Stomach (tissue), 9 donors: Measurements from ENCODE around the gene FITM1. TPM values are rescaled to one million over a fixed set of nuclear protein-coding genes. Genes with fewer than 3 reads are reported as not detected.

Source experiments
- DNase-seq, 2 donors: peaks; one replicate each; pipeline versions ENCODE4 v3.0.0 to v3.0.0-alpha.2; 2013 to 2019
- H3K27ac ChIP-seq, 5 donors: fragments of 200-600 bp in 4 of 5; sonication (generic) in 4 of 5; one replicate each; pipeline ENCODE4 v1.5.1; 2013 to 2019; ENCODE audit warnings: mild to moderate bottlenecking in 1 of 5, moderate library complexity in 1 of 5
- H3K27me3 ChIP-seq, 3 donors: fragments of 200-600 bp; sonication (generic); one replicate each; pipeline ENCODE4 v1.5.1; 2017 to 2019; ENCODE audit warnings: mixed run types in 1 of 3
- H3K36me3 ChIP-seq, 4 donors: fragments of 200-600 bp; sonication (generic); 1 replicate in 3 of 4; 2 replicates in 1 of 4; pipeline ENCODE4 v1.5.1; 2016 to 2019
- H3K4me1 ChIP-seq, 4 donors: fragments of 200-600 bp; sonication (generic); one replicate each; pipeline ENCODE4 v1.5.1; 2016 to 2019
- H3K4me3 ChIP-seq, 4 donors: fragments of 200-600 bp; sonication (generic) in 3 of 4; one replicate each; pipeline ENCODE4 v1.5.1; 2016 to 2019; ENCODE audit warnings: mild to moderate bottlenecking in 1 of 4
- H3K9me3 ChIP-seq, 4 donors: fragments of 200-600 bp; sonication (generic); one replicate each; pipeline ENCODE4 v1.5.1; 2016 to 2019
- EP300 ChIP-seq: sonication (generic); formaldehyde crosslinking; IDR thresholded peaks from one replicate; pipeline ENCODE4 v1.6.1; 2017; ENCODE audit warnings: antibody characterized with exemption
- POLR2A ChIP-seq, 4 donors: fragments of 450-650 bp; IDR thresholded peaks; one replicate each; pipeline ENCODE4 v1.6.1; 2016; ENCODE audit warnings: antibody characterized with exemption in 4 of 4, control low read depth in 2 of 4, mild to moderate bottlenecking in 1 of 4, moderate library complexity in 1 of 4
- POLR2AphosphoS5 ChIP-seq, 3 donors: sonication (generic); formaldehyde crosslinking; IDR thresholded peaks; one replicate each; pipeline ENCODE4 v1.6.1; 2016; ENCODE audit warnings: antibody characterized with exemption in 3 of 3
- WGBS, 5 donors: extraction: QIAGEN DNeasy Blood & Tissue Kit in 3 of 5; methylation state at CpG; one replicate each; pipeline versions ENCODE4 v1.1.5 to v1.1.7; 2013 to 2018; 5-methylcytosine and 5-hydroxymethylcytosine counted together
- intact Hi-C: fragments of 100-400 bp; cut with DNase I; formaldehyde crosslinking; loops from one replicate; pipeline ENCODE4 v1.15.1; 2023; ENCODE audit warnings: low total_unique reads
- polyA plus RNA-seq, 3 donors: library from polyadenylated mRNA; stranded (reverse); fragments of 200-250 nt; gene quantifications; one replicate each; pipeline ENCODE4 v1.2.3, GENCODE V29; 2013
- total RNA-seq, 5 donors: library from RNA; depleted of rRNA; stranded (reverse); fragments of >200 nt; gene quantifications; one replicate each; pipeline versions ENCODE4 v1.1.0 to v1.2.3, GENCODE V29; 2014 to 2016
- TF ChIP-seq, protein P1 (sequence below), 7 experiments: fragments of 450-650 bp in 4 of 7; fragments of 200-600 bp in 3 of 7; sonication (generic) in 3 of 7; IDR thresholded peaks; one replicate each; pipeline ENCODE4 v1.5.1; 2016 to 2019; ENCODE audit warnings: antibody characterized with exemption in 7 of 7, control low read depth in 2 of 7, mild to moderate bottlenecking in 1 of 7
- donor health status: healthy with polysubstance abuse.
- donor health status: Bipolar disorder and iron deficiency.
- donor health status: healthy.

FITM1 gene
- total and polyA plus RNA-seq, 8 donors = 0.87 to 80.5 (median 2.2) TPM; not detected in 3

GRCh38 chr14:24150061-24150460, 19.6 kb downstream of the FITM1 start:
- Histone ChIP-seq H3K27me3 (no peaks in the 10 kb centered on the region), H3K4me3 (no peak overlapping the region), H3K4me1 (peaks cover 23 to 43% (median 36%) of the 10 kb centered on the region in 4 donors), H3K9me3 (no peaks in the 10 kb centered on the region), H3K27ac (no peak overlapping the region), H3K36me3 (peaks cover 26 to 67% (median 64%) of the 10 kb centered on the region in 4 donors)
- intact Hi-C loops = no loop called here
- no peak for DNase-seq
- TF ChIP-seq, protein P1, sequence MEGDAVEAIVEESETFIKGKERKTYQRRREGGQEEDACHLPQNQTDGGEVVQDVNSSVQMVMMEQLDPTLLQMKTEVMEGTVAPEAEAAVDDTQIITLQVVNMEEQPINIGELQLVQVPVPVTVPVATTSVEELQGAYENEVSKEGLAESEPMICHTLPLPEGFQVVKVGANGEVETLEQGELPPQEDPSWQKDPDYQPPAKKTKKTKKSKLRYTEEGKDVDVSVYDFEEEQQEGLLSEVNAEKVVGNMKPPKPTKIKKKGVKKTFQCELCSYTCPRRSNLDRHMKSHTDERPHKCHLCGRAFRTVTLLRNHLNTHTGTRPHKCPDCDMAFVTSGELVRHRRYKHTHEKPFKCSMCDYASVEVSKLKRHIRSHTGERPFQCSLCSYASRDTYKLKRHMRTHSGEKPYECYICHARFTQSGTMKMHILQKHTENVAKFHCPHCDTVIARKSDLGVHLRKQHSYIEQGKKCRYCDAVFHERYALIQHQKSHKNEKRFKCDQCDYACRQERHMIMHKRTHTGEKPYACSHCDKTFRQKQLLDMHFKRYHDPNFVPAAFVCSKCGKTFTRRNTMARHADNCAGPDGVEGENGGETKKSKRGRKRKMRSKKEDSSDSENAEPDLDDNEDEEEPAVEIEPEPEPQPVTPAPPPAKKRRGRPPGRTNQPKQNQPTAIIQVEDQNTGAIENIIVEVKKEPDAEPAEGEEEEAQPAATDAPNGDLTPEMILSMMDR (IDR thresholded peaks at IDR 0.05) = no peak
- TF ChIP-seq POLR2A (IDR thresholded peaks at IDR 0.05) (no peak), EP300 (no peak), POLR2AphosphoS5 (IDR thresholded peaks at IDR 0.05) (no peak)
- WGBS, 5 donors = 84 to 95% (median 93%) methylated on average over 5 to 9 of the region's 9 CpGs

DNA sequence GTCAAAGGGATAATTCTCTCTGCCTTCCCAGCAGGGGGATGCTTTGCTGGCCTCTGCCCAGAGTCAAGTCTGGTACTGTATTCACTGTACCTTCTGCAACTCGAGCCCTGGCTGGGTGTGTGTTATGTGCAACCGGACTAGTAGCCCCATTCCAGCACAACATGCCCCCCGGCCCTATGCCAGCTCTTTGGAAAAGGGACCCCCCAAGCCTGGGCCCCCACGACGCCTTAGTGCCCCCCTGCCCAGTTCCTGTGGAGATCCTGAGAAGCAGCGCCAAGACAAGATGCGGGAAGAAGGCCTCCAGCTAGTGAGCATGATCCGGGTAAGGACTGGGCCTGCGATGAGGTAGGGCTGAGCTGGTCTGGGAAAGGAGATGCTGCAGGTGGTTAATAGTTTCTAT, 20.1 kb downstream of the FITM1 start:
- TF ChIP-seq, protein P1 (IDR thresholded peaks at IDR 0.05) = no peak
- TF ChIP-seq EP300 = no peak
- no peak for TF ChIP-seq POLR2AphosphoS5 (IDR thresholded peaks at IDR 0.05)
- no peak for TF ChIP-seq POLR2A (IDR thresholded peaks at IDR 0.05)
- Histone ChIP-seq H3K4me3 (no peak overlapping the region), H3K4me1 (peaks cover 18 to 38% (median 31%) of the 10 kb centered on the region in 4 donors), H3K27ac (no peak overlapping the region), H3K36me3 (peaks cover 31 to 72% (median 70%) of the 10 kb centered on the region in 4 donors), H3K27me3 (no peaks in the 10 kb centered on the region), H3K9me3 (no peaks in the 10 kb centered on the region)
- intact Hi-C loops = no loop called here
- 89 to 94% (median 91%) methylated on average over 9 of the region's 9 CpGs for WGBS, 5 donors
- no peak for DNase-seq

DNA sequence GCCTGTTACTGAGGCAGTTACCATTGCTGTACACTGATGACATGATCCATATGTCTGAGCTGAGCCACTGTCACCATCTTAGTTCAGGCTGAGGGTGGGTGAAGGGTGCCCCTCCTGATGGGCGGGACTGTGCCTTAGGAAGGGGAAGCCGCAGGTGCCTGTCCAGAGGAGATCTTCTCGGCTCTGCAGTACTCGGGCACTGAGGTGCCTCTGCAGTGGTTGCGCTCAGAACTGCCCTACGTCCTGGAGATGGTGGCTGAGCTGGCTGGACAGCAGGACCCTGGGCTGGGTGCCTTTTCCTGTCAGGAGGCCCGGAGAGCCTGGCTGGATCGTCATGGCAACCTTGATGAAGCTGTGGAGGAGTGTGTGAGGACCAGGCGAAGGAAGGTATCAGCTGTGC, 20.5 kb downstream of the FITM1 start:
- no peak for DNase-seq
- intact Hi-C loops = no loop called here
- no peak overlapping the region for H3K27ac ChIP-seq
- H3K4me1 ChIP-seq = peaks cover 14 to 33% (median 27%) of the 10 kb centered on the region in 4 donors
- H3K27me3 ChIP-seq = no peaks in the 10 kb centered on the region
- H3K9me3 ChIP-seq = no peaks in the 10 kb centered on the region
- H3K36me3 ChIP-seq = peaks cover 36 to 77% (median 74%) of the 10 kb centered on the region in 4 donors
- TF ChIP-seq, protein P1 (IDR thresholded peaks at IDR 0.05) = no peak
- TF ChIP-seq POLR2AphosphoS5 (IDR thresholded peaks at IDR 0.05) = no peak
- TF ChIP-seq EP300 = no peak
- TF ChIP-seq POLR2A (IDR thresholded peaks at IDR 0.05) = no peak
- H3K4me3 ChIP-seq = no peak overlapping the region
- WGBS, 5 donors = 85 to 91% (median 90%) methylated on average over 8 to 9 of the region's 9 CpGs

- Histone ChIP-seq H3K4me3 (no peak overlapping the region), H3K27me3 (no peaks in the 10 kb centered on the region), H3K9me3 (no peaks in the 10 kb centered on the region), H3K36me3 (peaks cover 40 to 82% (median 79%) of the 10 kb centered on the region in 4 donors), H3K4me1 (peaks cover 11 to 31% (median 23%) of the 10 kb centered on the region in 4 donors), H3K27ac (no peak overlapping the region)
- TF ChIP-seq EP300 (no peak), POLR2AphosphoS5 (IDR thresholded peaks at IDR 0.05) (no peak), POLR2A (IDR thresholded peaks at IDR 0.05) (no peak)
- TF ChIP-seq, protein P1 (IDR thresholded peaks at IDR 0.05) = no peak
- DNase-seq = no peak
- intact Hi-C loops = no loop called here
- 92 to 96% (median 94%) methylated on average over 15 to 16 of the region's 16 CpGs for WGBS, 5 donors
Measured at GRCh38 chr14:24151404-24152080, 21.1 kb downstream of the FITM1 start.
